Measurements from ENCODE around the gene SPDYE4.
"Not testable (repeated sequence)": the region's sequence is repeated elsewhere in the genome, so short reads cannot be mapped to it uniquely, and the experiment has no call there.

SPDYE4 gene, protein sequence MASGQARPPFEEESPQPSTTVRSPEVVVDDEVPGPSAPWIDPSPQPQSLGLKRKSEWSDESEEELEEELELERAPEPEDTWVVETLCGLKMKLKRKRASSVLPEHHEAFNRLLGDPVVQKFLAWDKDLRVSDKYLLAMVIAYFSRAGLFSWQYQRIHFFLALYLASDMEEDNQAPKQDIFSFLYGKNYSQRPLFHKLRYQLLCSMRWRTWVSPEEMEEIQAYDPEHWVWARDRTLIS

DNA sequence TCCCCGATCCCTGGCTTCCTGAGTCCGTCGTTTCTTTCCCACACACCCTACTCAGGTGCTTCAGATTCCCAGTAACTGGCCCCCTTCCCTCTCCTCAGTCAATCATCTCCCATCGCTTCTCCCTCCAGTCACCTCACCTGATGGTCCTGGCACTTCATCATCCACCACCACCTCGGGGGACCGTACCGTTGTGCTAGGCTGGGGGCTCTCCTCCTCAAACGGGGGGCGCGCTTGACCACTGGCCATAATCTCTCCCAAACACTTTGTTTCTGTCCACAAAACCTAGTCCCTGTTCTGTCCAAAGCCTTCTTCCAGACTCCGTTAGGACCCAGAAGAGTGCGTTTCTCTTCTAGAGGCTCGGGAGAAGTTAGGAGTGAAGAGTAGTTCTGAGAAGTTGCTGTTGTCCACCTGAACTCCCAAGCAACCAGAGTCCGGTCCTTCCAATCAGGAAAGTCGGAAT lies at the start of gene SPDYE4:
TSS of gene SPDYE4 (minus strand) at position 410 of the 460 bp plus-strand sequence. CDS start at position 246, 164 bp downstream.
- in situ Hi-C loops (cut with MboI; ENCODE audit: low sequenced_read_pairs), result loop anchor here (25.0 kb wide), 1 partner anchor 696 kb away; no protein-coding TSS in a partner anchor

DNA sequence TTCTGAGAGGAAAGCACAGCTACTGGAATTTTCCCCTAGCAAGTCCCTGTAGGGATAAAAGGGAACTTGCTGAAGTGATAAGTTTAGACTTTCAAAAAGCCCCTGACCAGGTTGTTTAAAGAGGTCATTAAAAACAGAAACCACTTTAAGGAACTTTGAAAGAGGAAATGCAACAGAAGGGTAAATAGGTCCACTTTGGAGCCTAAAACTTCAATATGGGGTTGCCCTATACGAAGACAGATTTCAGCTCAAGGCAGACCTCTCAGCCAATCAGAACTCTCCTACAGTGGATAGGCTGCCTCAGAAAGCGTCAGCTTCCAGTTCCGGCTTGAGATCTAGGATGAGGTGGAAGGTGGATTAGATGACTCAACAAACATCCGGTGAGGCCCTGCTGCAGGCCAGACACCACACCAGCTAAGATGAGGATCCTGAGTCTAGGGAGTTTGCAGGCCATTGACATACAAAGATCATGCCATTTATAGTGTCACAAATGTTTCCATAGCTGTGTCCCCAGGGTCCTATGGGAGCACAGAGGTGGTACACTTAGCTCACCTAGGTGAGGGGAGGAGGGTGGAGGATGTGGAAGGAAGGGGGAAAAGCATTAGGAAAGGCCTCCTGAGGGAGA lies 48.7 kb upstream of the SPDYE4 start:
- in situ Hi-C loops (cut with MboI; ENCODE audit: low sequenced_read_pairs), result no loop called here

DNA sequence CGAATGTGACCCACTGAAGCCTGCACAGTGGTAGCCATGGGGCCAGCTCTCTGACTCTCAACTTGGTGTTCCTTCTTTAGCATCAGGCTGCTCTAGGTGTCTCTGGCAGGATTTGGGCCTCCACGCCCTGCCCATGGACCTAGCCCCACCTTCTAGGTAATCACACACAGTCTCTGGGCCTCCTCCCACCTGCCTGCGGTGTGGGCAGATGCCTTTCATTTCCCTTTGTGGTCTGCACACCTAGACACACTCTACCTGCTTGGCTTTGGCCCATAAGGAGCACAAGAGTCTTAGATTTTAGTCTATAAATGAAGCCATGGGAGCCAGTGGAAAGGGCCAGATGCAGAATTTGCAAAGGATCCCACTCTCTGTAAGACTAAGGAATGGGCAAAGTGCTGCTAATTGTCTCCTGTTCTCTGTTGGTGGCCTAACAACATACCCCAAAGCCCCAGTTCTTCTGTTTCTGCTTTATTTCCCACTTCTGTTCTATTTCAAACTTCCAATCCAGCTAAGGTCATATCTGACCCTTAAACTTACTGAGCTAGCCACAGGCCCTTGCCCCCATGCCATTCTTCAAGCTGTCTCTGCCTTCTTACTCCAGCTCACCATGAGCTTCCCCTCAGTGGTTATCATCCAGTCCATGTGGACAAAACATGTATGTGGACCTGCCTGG lies 48.0 kb upstream of the SPDYE4 start:
- in situ Hi-C loops (cut with MboI; ENCODE audit: low sequenced_read_pairs), result no loop called here

- in situ Hi-C loops (cut with MboI; ENCODE audit: low sequenced_read_pairs), result not testable (repeated sequence)
These were observed 47.0 kb upstream of the SPDYE4 start for GRCh38 chr17:8805396-8805795.

DNA sequence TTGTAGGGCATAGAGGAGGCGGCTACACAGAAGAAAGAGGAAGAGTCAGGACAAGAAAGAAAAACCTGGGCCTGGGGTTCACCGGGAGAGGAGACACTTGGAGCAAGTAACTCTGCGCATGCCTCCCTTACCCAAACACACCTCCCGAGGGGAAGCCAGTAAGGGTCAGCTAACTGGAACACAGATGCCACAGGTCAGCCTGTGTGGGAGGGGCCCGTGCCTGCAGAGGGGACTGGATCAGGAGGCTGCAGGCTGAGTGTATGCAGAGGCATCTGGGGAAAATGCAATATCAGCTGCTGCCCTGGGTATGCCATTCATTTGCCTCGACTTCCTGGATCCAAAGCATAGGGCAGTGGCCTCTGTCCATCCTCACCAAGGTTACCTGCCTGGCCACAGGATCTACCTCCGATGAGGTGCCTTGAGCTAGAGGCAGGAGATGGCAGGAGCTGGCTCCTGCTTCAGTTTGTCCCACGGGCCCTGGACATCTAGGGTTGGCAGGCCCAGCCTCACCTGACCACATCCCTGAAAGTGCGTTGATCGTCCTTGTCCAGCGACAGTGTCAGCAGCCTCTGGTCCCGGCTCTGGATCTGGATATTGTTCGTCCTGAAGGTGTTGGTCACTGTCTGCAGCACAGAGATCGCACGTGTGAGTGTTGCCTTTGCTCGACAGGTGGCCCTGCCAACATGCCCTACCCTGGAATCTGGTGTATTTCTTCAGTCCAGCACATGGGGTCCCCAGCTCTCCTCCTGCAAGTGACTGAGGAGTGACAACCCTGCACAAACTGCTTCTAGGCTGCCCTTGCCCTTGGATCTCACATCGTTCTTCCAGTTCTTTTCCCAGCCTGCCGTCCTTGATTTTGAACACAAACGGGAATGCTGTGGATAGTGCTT lies 45.4 kb upstream of the SPDYE4 start:
- in situ Hi-C loops (cut with MboI; ENCODE audit: low sequenced_read_pairs), result no loop called here

DNA sequence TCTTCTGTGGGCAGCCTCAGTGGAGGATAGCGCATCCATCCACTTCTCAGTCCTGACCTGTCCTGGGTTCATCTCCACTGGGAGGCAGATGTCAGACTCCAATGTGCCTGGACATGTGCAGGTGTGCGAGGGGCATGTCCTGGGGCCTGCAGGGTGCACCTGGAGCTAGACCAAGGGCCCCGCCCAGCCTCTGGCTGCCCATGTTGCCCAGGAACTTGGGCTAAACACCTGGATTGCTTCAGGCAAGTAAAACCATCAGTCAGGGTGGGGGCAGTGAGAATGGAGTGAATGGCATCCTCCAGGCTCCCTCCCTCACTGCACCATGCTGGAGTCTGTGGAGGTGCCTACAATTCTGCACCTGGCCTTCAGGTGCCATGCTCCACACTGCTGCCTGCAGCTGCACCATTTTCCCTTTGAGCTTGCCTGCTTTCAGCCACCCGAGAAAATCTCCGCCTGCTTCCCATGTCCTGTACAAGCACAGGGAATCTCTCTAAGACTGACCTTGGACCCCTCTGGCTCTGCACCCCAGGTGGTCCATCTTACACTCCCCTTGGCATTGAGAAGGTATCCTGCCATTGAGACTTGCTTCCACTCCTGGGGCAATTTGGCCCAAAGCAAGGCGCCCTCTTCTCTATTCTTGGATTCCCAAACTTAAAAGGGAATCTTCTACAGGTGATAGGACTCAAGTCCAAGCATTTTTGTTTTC lies 42.9 kb upstream of the SPDYE4 start:
- in situ Hi-C loops (cut with MboI; ENCODE audit: low sequenced_read_pairs), result no loop called here

DNA sequence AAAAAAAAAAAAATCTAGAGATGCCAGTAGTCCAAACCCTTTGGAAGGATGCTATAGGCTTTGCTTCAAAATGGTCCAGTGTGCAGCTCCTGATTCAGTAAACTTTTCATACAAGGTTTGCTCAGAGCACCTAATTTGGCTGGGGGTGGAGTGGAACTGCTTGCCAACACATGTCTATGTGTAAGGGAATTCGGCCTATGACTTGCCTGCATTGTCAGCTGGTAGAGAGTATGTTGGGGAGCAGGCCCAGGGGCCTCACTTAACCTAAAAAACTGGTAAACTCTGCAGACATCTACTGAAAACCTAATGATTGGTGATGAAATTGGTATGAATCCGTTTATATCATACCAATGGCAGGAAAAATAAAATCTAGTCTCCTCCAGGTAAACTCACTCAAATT lies 42.3 kb upstream of the SPDYE4 start:
- in situ Hi-C loops (cut with MboI; ENCODE audit: low sequenced_read_pairs), result no loop called here

DNA sequence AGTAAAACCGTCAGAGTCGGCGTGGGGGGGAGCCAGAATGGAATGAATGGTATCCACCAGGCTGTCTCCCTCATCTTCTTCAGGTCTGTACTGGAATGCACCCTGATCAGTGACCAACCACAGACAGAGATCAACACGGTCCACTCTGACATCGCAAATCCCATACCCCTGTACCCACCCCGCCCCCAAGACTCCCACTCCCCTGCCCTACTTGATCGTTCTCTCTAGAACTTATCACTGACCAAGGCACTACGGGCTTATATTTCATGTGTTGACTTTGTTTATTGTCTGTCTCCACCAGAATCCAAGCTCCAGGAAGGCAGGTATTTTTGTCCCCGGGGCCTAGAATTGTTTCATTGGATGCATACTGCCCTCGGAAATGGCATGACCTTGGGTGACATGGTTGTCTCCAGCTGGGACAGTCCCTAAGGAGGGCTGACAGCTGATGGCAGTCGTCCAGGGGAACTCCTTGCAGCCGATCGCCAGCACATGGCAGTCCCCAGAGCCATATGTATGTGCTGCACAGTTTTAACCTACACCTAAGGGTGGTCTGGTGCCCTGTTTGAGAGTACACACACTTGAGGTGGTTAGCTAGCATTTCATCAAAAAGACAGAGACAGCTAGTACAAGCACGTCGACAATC lies 41.3 kb upstream of the SPDYE4 start:
- in situ Hi-C loops (cut with MboI; ENCODE audit: low sequenced_read_pairs), result no loop called here

- in situ Hi-C loops (cut with MboI; ENCODE audit: low sequenced_read_pairs), result no loop called here
These were observed 40.7 kb upstream of the SPDYE4 start, which contains the start of gene MFSD6L for GRCh38 chr17:8798846-8799569. MFSD6L (minus strand) TSS chr17:8799365; CDS start chr17:8799120, 245 bp downstream.

- in situ Hi-C loops (cut with MboI; ENCODE audit: low sequenced_read_pairs), result no loop called here
These were observed 40.0 kb upstream of the SPDYE4 start for GRCh38 chr17:8798176-8798845.

DNA sequence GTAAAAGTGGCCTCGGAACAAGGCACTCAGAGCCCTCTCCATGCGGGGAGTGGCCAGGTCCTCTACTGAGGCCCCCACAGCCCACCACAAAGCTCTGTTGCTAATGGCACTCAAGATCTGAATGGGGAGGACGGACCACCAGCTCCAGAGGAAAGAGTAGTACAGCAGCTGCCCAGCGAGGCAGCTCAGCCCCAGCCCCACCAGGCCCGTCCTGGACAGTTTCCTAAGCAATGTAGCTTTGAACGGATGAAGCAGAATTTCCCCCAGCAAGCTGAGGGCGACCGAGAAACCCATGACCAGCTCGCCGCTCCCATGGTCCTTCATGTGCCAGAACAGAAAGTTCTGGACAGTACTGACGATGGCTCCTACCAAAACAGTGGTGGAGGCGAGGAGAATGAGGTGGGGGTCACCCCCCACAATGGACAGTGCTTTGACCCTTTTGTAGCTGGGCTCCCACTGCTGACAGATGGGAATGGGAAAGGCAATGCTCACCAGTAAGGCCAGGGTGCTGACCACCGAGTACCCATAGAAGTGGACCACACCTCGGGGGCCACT lies 39.4 kb upstream of the SPDYE4 start:
- in situ Hi-C loops (cut with MboI; ENCODE audit: low sequenced_read_pairs), result no loop called here

GRCh38 chr17:8794636-8795035 lies 36.3 kb upstream of the SPDYE4 start:
- in situ Hi-C loops (cut with MboI; ENCODE audit: low sequenced_read_pairs), result no loop called here

DNA sequence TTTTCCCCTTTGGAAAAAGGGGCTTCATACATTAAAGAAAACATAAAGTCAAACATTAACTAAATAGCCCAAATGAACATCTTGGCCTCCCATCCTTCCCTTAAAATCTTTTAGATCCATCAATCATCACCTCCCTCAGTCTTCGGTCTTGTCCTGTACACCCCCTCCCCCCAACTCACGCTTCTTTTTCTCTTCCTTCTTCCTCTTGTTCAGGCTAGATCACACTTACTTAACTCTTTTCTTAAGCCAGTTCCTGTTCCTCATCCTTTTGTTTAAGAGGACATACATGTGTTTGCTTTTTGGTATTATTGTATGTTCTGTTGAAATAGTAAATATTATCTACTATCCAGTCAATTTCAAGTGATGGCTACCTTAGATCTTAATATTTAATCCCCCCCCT lies 35.3 kb upstream of the SPDYE4 start:
- in situ Hi-C loops (cut with MboI; ENCODE audit: low sequenced_read_pairs), result no loop called here

- in situ Hi-C loops (cut with MboI; ENCODE audit: low sequenced_read_pairs), result no loop called here
These were observed 34.3 kb upstream of the SPDYE4 start for GRCh38 chr17:8792646-8793045.

- in situ Hi-C loops (cut with MboI; ENCODE audit: low sequenced_read_pairs), result no loop called here
These were observed 33.5 kb upstream of the SPDYE4 start for GRCh38 chr17:8791910-8792270.

- in situ Hi-C loops (cut with MboI; ENCODE audit: low sequenced_read_pairs), result no loop called here
These were observed 33.0 kb upstream of the SPDYE4 start for GRCh38 chr17:8791248-8791909.

DNA sequence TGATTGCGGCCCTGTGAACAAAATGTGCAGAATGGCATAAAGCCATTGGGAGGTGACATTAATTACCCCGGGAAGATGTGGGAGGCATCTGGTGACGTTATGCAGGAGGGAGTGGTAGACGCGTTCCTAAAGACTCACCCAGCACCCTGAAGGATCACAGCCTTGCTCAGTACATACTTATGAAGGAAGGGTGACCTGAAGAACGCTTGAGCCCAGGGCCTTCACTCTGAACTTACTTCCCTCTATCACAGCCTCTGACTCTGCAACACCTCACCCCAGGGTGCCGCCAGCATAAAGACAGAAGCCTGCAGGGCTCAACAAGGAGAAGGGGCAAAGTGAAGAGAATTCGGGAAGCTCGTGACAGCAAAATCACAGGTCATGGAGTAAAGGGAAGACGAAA lies 31.4 kb upstream of the SPDYE4 start:
- in situ Hi-C loops (cut with MboI; ENCODE audit: low sequenced_read_pairs), result no loop called here

- in situ Hi-C loops (cut with MboI; ENCODE audit: low sequenced_read_pairs), result no loop called here
These were observed 30.7 kb upstream of the SPDYE4 start for GRCh38 chr17:8788998-8789397.
